NCI-H2029 treated with DMSO at 0.1 percent for 48 hours (cell line): Measurements from ENCODE around the gene MAGOHB.
"Not testable (repeated sequence)": the region's sequence is repeated elsewhere in the genome, so short reads cannot be mapped to it uniquely, and the experiment has no call there.

ENCODE experiments used
- DNase-seq: peaks from one replicate; lab custom pipeline; 2025; lab: John Stamatoyannopoulos, UW

The MAGOHB gene

DNA sequence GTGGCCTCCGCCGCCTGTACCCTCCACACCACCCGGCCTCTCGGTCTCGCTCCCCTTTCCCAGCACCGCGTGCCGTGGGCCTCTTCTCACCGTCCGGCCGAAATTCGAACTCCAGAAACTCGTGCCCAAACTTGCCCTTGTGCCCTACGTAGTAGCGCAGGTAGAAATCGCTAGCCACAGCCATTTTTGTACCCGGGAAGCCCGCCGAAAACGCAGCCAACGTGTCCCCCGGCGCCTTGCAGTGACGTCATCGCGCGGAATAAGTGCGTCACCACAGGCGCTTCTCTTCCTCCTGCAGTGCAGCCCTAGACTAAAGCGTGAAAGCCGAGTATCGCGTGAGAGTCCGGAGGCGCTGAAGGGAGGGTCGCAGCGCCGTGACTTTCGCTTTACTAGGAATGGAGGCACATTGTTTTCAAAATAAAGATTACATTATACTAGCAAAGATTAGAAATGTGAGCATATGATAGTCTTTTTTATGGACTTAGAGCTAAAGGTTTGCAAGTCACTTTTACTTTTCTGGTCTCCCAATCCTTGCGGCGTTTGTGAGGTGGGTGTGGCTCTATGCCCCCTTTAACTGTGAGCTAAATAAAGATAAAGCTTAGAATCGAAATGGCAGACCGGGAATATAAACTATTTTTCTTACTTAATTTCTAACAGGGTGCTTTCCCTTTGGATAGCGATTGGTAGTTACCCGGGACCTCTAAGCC is at the start of gene MAGOHB:
TSS of gene MAGOHB (minus strand) at position 261 of the 707 bp plus-strand sequence. CDS start at position 184, 77 bp downstream.
- DNase-seq, result peak; percentile 82

DNA sequence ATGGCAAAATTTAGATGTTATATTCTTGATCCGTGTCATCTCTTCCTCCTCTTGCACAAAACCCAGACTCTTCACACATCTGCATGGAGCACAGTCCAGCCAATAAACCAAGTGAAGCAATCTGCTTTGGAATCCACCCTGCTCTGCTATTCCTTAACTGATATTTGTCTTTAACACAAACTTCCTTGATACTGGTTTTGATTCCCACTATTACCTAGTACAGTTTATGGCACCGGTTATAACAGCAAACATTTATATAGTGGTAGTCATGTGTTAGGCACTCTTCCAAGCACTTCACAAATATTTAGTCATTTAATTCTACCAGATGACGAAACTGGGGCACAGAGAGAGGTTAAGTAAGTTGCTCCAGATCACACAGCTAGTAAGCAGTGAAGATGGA is 47.9 kb upstream of the MAGOHB start:
- no peak for DNase-seq

DNA sequence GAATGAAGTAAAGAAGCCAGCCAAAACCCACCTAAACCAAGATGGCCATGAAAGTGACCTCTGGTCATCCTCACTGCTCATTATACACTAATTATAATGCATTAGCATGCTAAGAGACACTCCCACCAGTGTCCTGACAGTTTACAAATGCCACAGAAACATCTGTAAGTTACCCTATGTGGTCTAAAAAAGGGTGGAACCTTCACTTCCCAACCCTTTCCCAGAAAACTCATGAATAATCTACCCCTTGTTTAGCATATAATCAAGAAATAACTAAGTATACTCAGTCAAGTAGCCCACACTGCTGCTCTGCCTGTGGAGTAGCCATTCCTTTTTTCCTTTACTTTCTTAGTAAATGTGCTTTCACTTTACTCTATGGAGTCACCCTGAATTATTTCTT is 40.6 kb upstream of the MAGOHB start:
- DNase-seq, result no peak

DNA sequence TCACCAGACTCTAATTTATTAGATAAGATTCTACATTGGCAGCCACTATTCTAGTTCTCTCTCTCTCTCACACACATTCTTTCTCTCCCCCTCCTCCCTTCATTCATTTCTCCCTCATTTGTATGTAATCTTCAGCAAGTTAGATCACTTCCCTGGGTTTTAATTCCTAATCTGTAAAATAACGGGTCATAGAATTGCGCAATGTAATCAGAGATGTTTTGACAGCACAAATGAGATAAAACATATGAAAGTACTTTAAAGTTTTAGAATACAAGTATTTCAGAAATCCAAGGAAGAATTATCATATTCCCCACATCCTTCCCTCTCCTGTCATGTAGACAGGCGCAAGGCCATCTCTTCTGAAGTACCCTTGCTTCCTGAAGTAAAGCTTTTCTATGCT is 38.8 kb upstream of the MAGOHB start:
- DNase-seq, result no peak

DNA sequence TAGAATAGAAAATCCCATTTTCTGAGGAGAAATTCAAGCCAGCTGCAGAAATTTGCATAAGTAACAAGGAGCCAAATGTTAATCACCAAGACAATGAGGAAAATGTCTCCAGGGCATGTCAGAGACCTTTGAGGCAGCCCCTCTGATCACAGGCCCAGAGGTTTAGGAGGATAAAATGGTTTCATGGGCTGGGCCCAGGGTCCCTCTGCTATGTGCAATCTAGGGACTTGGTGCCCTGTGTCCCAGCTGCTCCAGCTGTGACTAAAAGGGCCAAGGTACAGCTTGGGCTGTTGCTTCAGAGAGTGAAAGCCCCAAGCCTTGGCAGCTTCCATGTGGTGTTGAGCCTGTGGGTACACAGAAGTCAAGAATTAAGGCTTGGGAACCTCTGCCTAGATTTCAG is 33.2 kb upstream of the MAGOHB start:
- DNase-seq, result not testable (repeated sequence)

DNA sequence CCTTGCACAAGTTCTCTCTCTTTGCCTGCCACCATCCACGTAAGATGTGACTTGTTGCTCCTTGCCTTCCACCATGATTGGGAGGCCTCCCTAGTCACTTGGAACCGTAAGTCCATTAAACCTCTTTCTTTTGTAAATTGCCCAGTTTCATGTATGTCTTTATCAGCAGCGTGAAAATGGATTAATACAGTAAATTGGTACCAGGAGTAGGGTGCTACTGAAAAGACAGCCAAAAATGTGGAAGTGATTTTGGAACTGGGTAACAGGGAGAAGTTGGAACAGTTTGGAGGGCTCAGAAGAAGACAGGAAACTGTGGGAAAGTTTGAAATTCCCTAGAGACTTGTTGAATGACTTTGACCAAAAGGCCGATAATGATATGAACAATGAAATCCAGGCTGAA is 32.5 kb upstream of the MAGOHB start:
- no peak for DNase-seq

DNA sequence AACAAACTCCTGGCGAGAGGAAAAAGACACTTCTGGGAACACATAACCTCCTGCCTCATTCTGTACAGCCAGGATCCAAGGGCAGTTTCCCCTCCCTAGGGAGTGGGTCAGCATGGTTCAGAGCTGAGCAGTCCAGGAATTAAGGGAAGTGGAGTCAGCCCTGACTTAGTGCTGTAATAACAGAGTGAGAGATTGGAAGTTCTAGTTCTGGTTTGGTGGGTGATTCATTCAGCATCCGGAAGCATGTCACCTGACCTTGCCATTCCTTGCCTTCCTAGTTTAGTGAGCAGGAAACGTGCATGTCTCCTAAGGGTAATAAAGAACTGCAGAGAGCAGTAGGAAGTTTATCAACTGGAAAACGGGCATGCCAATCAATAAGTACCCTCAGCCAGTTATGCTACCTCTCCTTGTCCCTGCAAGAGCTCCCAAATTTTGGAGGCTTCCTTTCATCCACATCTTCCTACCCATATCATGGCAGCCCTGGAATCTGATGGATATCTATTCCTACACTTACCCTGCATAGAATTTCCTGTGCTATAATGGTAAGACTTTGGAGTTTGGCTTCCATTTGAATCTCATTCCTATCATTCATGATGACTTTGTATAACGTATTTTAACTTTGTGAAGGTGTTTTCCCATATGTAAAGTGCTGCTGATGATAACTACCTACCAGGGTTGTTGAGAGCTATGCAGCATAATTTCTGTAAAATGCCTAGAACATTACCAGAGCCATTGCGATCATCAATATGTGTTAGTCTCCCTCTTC is 28.5 kb upstream of the MAGOHB start:
- DNase-seq, result no peak

DNA sequence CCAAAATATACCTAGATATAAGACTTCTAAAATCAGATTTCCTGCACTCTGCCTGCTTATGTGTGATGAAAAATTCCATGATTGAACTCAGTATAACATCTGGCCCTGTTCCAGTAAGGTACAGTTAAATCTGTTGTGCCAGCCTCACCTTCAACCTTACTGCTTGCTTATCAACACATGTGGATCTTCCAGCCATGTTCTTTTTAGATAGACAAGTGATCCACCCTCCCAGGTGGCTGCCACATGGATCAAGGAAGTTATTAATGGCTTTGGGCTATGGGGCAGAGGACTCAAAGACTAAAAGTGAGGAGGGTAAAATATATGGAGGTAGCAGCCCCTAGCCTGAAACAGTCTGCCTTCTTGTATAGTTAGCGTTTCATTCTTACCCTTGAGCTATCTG is 25.3 kb upstream of the MAGOHB start:
- no peak for DNase-seq

DNA sequence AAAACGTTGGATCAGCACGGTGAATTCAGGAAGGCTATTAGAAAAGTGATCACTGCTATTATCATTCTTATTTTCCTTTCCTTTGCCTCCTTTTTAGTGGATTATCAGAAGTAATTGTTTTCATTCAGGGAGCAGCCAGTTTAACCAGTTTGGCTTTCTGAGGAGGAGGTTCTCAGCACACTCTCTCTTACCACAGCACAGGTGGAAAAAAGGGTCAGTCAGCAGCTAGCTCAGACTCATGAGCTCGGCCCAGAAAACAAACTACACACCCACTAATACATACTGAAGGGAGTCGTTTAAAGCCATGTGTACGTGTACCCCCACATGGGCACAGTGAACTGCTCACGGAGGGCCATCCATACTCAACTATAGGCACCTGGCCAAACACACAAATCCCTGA is 23.2 kb upstream of the MAGOHB start:
- DNase-seq, result no peak

DNA sequence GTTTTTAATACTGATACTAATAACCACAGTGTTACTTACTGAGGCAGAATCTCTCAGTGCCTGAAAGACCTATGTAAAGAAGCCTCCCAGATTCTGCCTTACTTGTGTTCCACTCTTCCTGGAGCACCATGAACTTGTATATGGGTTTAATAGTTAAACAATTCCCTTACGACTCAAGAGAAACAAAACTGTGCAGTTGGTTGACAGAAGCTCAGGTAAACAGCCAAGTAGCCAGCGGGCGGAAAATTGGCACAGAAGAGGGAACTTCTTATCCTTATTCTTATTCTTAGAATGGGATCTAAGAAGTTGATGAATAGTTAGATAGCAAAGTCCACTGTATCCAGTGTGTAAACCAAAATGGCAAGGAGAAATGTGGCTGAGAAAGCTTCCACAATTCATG is 22.7 kb upstream of the MAGOHB start:
- DNase-seq, result no peak

DNA sequence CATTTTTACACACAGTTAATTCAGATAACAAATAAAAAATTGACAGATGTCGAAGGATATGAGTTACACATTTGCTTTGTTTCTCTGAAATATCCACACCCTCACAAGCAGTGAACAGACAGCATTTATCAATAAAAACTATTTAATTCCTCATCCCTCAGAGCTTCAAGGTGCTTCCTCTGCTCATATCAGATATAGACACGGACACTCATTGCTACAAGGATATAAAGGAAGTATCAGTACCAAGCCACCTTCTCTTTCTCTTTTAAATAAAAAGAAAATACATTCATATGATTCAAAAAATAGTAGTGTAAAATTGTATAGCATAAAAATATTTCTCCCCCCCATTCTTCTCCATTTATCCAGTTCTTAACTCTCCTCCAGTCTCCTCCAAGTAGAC is 21.9 kb upstream of the MAGOHB start:
- DNase-seq, result no peak

DNA sequence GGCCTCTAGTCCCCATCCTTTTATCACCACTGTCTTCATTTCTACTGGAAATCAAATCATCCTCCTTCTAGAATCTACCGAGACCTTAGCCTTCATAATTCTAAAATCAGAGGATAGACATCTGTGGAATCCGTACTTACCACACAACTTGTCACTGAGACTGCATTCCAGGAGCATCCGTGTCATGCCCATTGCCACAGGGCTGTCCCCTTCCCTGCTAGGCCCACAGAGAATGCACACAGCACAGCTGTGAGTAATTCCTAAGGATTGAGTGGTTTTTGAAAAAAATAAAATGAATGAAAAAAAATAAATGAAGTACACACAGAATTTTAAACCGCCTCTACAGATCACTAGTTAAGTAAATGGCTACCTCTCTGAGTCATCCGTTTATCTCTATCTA is 21.0 kb upstream of the MAGOHB start:
- no peak for DNase-seq

DNA sequence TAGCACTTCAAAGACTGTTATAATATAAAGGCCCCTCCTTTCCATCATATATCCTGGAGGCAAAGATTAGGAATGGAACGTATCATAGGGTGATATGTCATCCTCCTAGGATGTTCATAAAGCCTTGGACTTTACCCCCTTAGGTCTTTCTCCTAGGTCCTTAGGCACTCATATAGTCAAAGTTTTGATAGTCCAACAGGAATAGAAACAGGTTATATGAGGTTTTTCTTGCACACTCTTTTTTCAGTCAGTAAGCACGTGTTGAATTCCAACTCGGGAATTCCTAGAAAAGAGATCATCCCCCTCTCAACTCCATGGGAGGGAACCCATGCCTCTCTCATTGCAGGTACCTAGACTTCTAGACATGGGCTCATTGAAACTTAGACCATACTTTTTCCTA is 20.1 kb upstream of the MAGOHB start:
- DNase-seq, result no peak

DNA sequence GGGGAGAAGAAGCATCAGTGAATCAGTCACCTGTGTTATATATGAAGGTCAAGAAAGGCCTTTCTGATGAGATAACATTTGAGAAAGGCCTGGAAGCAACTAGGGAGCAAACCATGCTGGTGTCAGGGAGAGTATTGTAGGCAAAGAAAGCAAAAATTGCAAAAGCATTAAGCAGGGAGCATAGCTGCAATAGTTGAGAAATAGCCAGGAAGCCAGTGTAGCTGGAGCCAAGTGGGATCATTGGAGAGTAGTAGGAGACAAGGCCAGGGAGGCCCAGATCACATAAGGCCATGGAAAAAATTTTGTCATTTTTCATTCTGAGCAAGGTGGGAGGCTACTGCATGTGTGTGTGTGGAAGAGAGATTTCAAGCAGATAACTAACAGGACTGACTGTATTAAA is 18.8 kb upstream of the MAGOHB start:
- no peak for DNase-seq

DNA sequence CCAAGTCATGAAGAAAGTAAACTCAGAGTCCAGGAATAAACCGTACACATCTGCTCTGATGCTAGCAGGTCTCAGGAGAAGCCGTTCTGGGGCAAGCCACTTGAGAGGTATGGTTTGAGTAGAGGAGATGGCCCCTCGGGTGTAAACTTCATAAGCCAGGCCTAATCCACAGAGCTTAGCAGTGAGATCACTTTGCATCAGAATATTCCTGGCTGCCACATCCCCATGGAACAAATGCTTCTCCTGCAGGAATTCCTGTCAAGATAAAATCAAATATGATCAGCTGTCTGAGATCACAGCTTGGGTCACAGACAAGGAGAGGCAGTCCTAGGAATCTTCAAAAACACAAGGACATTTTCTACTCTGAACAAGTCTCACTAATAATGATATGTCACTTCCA is 11.2 kb upstream of the MAGOHB start:
- DNase-seq, result no peak

DNA sequence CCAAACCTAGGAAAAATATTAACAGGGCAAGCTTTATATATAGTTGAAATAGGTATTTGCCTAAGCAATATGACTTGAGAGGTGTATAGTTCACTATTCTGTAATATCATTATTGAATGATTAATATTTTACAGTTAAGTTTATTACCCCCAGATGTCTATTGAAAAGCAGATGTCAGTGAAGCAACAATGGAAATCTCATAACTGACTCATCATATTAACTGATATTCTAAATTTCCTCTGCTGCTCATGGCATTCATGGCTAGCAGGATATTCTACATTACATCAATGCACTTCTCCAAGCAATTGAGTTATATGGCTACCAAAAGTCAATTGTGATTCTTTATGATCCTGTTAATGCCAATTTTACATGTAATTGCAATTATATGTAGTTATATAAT is 9.7 kb upstream of the MAGOHB start:
- DNase-seq, result no peak

DNA sequence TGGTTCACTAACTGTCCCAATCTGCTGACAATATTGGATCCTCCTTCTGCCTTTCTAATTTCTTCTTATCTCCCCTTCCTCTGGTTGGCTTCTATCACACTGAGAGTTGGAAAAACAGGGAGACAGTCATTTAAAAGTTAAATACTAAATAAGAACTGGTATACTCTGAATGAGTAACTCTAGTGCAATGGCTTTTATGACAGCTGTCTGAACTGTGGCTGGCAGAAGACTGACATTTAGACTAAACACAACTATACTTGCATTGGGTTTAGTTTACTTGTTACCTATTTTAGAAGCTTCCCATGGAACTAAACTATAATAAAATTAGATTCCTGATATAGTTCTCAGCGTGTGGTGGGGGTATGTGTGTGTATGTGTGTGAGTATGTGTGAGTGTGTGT is 7.9 kb upstream of the MAGOHB start:
- no peak for DNase-seq

DNA sequence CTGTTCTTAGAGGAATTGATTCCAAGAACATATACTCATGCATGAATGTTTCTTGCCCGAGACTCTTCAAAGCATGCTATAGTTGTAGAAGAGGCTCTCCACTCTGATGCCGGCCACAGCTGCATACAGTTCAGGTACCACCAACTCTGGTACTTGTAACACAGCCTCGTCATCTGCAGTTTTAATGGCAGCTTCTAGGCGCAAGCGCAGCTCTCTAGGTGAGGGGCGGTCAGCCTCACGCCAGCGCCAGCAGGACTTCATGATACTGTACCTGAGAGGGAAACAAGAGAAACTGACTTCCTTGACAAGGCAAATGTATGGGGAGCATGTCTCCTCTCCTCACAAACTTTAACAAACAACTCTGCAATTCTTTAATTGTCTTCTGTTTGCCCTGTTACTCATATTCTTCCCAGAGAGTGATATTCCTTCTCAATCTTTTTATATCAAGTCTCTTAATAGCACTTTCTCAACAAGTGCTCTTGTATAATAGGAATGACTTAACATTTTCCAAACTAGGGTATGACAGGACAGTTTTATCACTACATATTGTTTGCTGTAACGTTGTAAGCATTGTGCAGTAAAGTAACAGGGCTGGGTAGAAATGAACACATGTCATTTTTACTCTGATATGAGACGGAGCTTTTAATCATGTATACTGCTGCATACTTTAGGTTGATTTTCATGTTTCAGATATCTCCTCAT is 6.8 kb upstream of the MAGOHB start:
- DNase-seq, result no peak

DNA sequence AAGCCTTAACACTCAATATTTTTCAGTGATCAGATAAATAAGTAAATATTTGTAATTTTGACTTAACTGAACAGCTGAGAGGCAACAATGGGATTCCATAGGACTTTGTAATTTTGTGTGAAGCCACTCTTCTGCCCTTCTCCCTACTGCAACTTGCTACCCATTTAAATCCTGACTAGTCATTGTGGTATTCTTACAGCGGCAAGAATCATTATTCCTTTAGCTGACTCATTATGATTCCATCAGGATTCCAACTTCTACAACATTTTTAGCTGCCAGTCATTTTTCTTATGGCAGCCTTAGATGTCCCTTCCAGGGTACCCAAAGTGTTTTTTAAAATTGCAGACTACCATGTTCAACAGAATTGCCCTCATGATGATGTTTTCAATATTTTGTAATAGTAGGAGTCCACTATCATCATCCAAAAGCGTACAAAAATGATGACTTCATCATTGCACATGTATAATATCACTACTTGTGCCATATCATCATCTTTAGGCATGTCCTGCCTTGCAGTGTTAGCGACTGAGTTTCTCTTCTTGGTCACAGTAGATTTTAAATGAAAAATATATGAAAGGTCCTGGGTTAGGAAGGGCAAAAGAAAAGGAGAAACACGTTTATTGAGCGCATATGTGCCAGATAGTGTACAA is 5.1 kb upstream of the MAGOHB start:
- DNase-seq, result no peak

DNA sequence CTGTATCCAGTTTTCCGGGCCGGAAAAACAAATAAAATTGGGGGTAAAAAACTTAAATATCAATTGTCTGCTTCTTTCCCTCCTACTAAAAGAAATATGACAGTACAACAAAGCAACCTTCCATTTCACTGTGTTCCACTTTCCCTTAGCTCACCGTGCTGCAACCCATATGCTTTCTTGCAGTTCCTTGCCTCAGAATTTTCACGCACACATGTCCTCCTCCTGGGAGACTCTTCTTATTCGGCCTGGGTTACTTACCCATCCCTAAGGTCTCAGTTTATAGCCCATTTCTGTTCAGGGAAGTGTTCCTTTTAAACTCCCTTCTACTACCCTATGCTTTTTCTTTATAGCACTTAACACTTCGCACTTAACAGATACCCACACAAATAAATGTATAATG is 4.5 kb upstream of the MAGOHB start:
- no peak for DNase-seq

DNA sequence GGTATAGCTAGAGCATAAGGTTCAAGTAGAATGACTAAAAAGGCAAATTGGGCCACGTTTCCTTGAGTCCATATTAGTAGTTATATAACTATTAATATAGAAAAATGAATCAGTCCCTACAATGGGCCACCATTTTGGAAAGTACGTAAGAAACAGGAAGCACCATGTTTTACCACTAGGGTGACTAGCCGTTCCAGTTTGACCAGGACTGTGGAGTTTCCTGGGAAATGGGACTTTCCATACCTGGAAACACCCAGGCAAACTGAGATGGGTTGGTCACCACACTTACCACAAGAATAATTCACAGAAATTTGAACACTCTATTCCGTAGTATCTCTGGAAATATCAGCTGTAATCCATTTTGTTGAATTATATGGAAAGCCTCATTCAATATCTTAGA is 2.1 kb upstream of the MAGOHB start:
- DNase-seq, result no peak

DNA sequence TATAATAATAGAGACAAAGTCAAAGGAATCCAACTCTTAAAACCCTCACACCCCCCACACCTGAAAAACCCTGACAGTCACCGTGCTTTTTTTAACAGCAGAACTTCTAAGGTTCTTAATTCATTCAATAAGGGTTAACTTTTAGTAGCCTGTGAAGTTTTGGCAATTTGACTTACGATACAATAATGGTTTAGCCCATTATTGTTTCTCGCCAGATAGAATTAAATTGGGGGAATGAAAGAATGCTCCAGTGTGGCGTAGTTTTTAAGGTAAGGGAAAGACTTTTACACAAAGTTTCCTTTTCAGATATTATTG is 604 bp upstream of the MAGOHB start:
- no peak for DNase-seq

DNA sequence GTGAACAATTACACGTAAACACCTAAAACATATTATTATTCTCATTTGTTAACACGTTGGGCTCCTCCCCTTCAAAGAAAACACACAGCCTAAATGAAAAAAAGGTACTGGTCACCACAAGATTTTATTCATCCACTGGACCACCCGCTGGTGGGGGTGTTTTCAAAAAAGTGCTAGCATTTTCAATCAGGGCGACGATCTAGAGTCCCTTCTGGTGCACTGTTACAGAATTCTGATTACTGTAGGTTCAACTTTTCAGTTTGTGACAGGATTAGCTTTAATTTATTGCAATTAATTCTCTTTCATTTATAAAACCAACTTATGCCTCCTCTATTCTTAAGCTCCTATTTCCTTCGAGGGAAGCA is 443 bp downstream of the MAGOHB start:
- peak; percentile 65 for DNase-seq
